HG03521 (cell line): ENCODE measurements around the gene DPP7.
A peak's percentile ranks its signal among the peaks of the same experiment; 100 is the strongest.

ENCODE experiments used
- ATAC-seq: cut with Tn5 transposase; IDR thresholded peaks from one replicate; pipeline ENCODE4 v1.9.1; 2021; ENCODE audit warnings: mild to moderate bottlenecking, moderate library complexity; ENCODE audit not compliant: unreplicated experiment

Gene DPP7

DNA sequence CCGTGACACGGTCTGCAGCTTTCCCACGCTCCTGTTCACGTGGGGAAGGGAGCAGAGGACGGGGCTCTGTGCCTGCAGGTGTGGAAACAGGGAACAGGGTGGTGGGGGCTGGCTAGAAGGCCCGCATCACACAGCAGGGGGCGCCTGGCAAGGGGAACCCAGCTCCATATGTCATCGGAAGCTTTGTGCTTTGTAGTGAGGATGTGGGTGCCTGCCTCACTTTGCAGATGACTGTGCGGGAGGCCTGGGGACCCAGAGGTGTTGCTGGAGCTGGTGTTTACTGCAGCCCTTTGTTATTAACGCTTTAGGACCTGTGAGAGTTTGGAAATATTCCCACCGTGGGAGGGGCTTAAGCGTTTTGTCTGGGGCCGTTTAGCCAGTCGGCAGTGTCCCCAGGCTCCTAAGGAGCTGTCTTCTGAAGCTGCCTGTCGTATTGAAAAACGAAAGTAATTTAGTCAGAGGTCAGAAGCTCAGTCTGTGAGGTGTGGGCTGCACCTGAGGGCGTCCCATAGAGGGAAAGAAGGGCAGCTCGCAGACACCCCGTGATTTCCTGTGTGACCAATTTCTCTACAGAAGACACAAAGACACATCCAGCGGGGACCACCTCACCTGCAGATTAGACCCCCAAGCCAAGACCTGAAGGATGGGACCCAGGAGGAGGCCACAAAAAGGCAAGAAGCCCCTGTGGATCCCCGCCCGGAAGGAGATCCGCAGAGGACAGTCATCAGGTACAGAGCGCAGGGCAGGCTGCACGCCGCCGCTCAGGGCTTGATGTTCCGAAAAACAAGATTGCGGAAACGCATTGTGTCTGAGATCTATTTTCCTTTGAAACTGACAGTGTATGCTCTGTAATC, 18.6 kb downstream of the DPP7 start:
- ATAC-seq, result peak; percentile 70

DNA sequence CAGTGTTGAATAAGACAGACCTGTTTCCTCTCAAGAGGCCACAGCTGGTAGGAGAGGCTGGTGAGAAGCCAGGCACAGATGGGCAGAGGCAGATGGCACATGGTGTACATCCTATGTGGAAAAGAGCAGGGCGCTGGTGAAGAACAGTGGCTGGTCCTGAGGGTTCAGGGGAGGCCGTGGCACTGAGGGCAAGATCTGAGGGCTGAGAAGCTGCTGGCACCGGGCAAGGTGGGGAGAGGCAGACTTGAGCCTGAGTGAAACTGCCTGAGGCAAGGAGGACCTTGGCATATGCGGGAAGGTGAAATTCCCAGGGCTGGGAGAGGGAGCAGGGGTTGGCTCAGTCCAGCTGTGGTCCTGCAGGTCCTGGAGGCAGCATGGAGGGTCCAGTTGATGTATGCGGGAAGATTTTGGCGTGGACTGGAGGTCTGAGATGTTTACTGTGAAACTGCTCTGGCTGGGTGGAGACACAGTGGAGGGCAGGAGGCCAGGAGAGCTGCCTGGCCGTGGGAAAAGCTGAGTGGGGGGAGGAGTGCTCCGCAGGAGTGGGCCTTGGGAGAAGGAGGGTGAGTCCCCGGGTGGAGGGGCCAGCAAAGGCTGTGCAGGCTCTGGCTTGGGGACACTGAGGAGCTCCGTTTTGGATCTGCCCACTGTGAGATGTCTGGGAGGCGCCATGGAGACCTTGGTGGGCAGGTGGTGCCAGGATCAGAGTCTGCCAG, 25.1 kb downstream of the DPP7 start:
- ATAC-seq, result no peak

DNA sequence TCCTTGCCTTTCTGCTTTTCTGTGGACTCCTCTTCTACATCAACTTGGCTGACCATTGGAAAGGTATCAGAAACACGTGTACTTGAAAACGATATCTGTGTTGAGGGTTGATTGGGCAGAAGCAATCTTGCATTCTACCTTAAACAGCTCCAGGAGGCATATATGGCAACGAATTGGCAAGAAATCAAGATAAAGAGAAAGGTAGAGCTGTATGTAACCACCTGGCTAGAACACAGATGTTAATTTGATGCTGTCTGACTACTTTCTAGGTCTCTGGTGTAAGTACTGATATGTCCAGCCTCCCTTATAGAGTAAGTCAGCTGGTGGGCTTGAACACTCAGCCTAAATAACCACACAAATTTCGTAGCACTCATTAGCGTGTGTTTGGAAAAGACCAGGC, 26.4 kb downstream of the DPP7 start:
- ATAC-seq, result no peak

DNA sequence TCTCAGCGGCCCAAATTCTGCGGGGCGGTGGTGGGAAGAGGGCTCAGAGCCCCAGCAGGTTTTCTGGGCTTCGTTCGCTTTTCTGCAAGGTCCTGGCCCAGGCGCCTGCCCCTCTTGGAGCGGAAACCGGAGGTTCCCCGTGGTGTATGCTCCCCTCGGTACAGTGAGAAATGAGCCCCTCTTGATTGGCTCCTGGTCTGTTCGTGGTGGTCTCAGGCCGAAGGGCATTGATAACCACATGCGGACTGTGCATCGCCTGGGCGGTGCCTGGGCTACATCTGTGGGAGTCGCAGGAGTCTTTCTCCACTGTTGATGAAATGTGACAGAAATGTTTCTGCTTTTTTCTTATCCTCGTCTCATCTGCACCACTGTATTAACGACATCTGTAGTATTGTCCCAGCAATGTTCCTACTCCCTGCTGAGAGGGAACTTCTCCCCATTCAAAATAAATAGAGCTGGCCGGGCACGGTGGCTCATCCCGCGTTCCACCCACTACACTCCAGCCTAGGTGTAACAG, 27.1 kb downstream of the DPP7 start:
- ATAC-seq, result no peak

DNA sequence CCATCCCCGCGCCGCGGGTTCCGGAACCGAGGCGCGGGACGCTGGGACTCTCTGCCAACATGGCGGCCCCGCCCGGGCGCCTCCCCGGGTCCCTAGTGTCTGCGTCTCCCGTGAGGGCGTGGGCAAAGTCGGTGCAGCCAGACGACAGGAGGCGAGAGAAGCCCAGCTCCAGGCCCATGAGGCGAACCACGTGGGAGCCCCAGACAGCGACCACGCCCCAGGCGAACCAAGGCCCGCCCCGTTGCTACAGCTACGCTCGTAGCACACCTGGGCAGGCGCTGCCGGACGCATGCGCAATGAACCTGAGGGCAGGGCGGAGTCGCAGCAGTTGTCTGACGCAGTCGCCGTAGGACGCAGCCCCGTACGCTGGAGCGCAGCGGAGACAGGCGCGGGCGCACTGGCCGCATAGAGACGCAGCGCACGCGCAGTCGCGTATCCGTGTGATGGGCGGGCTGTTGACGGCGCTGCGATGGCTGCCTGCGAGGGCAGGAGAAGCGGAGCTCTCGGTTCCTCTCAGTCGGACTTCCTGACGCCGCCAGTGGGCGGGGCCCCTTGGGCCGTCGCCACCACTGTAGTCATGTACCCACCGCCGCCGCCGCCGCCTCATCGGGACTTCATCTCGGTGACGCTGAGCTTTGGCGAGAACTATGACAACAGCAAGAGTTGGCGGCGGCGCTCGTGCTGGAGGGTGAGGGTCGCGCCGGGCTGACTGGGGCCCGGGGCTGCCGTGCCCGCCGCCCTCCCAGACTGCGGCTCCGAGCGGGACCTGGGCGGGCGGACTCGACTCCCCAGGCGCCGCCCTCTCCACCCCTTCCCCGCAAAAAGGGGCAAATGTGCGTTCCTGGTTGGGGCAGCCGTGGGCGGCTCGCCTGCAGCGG, 27.8 kb downstream of the DPP7 start, which contains the start of gene MAN1B1:
MAN1B1 (plus strand) TSS at position 455 of the 878 bp plus-strand sequence; CDS start at position 470, 15 bp downstream.
- ATAC-seq, result peak; percentile 76

DNA sequence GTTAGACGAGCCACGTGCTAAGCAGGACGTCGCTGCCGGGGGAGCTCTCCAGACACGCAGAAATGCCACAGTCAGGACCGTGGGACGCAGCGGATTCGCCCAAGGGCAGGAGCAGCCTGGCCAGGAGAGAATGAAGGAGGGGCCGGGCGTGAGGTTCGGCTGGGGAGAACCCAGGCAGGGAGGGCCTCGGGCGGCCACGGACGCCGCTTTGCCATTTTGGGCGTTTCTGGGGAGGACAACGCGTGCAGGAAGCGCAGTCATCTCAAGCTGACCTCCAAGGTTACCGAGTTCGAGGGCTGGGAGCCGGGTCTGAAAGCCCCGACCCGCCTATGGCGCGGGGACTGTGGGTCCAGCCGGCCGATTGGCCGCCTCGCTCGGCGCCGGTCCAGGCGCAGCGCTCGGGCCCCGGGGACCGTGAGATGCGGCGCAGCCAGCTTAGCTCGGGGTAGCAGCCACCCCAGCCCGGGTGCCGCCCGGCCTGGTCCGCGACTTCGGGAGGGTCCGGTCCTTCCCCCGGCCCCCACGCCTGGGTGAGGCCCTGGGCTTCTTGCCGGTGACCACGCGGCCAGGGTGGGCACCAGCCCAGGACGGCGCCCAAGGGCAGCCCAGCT, 28.5 kb downstream of the DPP7 start:
- no peak for ATAC-seq

DNA sequence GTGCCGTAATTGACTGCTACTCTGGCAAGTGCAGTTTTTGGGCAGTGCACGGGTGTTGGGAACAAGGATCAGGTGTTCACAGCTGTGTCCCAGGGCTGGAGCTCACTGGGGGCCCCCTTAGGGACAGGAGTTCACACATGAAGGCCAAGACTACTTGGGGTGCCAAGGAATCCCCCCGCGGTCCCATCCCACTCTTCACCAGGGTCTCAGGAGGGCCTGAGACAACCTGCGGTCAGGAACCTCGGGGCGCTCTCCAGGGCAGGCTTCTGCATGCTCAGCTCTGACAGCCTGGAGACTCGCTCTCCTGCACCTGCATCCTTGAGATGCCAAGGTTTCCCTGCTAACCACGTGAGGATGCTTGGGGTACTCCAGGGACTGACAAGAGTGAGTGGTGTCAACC, 30.0 kb downstream of the DPP7 start:
- no peak for ATAC-seq

DNA sequence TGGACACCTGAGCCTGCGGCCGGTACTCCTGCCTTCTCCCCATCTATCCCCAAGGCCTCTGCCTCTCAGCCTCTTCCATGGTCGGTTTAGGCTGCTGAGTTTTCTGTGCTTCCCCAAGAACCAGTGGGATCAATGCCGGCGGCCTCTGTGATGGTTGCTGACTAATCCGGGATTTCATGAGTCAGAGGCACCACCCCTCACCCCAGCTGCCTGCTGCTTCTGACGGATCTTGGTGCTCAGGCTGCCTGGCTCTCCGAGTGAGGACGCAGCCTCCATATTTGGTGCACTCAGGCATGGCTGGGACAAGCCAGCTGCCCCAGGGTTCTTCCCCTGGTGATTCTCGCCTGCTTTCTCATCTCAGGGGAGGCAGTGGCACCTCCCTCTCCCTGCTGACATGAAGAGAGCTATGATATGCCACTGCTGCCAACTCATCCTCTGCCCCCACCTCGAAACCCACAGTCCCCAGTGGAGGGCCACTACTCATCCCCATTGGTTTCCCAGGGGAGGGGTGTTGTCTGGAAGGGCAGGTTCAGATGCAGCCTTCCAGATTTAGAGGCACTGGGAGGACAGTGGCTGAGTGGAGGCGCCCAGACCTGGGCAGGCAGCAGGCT, 31.0 kb downstream of the DPP7 start:
- ATAC-seq, result no peak

DNA sequence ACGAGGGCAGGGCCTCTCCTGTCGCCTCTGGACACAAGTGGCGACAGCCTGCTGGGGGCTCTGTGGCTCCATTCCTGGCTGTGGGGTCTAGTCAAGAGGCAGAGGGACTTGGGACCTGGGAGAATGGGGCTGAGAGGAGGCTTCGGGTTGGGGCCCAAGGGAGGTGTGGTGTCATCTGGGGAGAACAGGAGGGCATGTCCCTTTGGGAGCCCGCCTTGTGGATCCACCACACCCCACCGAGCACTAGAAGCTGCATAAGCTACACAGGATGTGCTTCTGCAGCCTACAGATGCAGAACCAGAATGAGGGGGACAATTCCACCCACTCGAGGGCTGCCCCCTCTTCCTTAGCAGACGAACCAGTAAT, 31.6 kb downstream of the DPP7 start:
- no peak for ATAC-seq

DNA sequence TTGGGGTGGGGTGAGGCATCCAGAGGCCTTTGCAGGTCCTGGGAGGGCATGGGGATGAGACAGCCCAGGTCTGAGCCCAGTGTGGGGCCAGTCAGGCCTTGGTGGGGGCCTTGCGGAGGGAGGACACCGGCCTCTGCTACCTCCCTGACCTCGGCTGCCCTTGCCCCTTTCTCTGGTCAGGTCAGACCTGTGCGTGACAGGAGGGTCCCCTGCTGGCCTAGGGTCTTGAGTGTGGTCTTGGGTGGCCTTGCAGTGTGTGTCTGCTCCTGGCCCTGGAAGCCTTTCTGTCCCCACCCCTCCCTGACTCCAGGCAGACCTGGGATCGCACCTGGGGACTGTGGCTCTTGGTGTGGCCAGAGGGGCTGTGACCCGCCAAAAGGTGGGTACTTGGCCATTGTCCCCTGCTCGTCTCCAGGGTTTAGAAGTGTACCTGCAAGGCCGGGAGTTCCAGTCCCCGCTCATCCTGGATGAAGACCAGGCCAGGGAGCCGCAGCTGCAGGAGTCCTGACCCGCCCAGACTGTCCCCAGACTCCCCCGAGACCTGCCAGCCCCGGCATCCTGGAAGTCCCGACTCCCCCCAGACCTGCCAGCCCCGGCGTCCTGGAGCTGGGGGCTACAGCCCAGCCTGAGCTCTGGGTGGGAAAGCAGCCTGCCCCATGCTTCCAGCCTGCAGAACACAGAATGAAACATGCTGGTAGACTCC, 32.2 kb downstream of the DPP7 start:
- no peak for ATAC-seq

DNA sequence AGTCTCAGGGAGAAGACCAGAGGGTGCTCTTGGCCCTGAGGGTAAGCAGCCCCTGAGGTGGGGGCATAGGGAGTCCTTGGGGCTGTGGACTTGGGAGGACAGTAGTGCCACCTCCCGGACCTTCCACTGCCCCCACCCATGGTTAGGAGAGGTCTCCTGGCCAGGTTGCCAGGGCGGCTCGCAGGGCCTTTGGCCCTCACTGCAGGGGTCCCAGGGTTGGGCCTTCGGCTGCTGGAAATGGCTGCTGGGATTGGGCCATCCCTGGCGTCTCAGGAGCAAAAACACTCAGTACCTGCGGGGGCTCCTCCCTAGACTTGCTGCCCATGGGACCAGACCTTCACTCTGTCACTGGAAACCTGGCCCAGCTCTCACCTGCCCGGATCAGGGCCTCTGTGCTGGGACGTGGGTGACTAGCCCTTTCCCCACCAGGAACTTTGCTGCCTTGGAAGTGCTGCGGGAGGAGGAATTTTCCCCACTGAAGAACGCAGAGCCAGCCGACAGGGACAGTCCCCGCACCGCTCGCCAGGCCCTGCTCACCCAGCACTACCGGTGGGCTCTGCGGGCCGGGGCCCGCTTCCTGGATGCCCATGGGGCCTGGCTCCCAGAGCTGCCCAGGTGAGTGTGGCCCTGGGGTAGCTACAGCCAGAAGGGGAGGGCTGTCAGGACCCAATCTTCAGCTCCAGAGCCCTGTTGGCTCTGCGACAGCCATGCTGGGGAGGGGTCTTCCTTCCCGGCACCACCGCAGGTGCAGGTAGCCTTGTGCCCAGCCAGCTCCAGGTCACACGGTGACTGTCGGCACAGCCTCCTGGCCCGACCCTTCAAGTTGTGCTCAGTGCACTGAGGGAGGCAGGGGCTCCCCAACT, 34.0 kb downstream of the DPP7 start:
- no peak for ATAC-seq

DNA sequence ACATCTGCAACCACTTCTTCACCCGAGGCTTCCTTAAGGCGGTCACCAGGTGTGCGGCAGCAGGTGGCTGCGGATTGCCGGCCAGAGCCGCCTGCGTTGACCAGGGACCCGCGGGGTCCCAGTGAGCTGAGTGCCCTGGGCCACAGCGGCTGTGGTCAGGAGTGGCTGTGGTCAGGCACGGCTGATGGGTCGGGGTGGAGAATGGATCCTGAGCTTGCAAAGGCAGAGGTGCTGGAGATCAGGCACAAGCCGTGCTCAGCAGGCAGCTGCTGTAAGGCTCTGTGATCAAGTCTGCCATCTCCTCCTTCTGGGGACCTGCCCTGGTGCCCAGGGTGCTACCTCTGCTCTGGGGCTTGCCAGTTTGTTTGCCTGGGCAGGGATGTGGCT, 35.1 kb downstream of the DPP7 start:
- ATAC-seq, result no peak

DNA sequence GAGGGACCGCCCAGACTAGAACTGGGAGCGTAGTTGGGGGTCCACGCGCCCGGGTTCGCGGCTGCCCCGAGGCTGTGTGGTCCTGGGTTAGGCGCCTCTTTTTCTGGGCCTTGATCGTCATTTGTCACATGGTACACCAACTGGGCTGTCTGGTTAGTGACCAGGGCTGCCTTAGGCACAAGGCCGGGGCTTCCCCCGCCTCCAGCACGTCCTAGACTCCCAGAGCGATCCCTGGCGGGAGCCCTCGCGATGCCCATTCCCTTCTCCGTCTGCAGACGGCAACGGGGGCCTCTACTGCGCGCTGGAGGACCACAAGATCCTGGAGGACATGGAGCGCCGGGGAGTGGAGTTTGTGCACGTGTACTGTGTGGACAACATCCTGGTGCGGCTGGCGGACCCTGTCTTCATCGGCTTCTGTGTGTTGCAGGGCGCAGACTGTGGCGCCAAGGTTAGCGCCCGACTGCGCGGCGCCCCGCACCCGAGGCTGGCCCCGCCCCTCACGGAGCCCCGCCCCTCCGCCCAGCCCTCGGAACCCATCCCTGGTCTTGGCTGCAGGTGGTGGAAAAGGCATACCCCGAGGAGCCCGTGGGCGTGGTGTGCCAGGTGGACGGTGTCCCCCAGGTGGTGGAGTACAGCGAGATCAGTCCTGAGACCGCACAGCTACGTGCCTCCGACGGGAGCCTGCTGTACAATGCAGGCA, 35.7 kb downstream of the DPP7 start:
- ATAC-seq, result no peak

DNA sequence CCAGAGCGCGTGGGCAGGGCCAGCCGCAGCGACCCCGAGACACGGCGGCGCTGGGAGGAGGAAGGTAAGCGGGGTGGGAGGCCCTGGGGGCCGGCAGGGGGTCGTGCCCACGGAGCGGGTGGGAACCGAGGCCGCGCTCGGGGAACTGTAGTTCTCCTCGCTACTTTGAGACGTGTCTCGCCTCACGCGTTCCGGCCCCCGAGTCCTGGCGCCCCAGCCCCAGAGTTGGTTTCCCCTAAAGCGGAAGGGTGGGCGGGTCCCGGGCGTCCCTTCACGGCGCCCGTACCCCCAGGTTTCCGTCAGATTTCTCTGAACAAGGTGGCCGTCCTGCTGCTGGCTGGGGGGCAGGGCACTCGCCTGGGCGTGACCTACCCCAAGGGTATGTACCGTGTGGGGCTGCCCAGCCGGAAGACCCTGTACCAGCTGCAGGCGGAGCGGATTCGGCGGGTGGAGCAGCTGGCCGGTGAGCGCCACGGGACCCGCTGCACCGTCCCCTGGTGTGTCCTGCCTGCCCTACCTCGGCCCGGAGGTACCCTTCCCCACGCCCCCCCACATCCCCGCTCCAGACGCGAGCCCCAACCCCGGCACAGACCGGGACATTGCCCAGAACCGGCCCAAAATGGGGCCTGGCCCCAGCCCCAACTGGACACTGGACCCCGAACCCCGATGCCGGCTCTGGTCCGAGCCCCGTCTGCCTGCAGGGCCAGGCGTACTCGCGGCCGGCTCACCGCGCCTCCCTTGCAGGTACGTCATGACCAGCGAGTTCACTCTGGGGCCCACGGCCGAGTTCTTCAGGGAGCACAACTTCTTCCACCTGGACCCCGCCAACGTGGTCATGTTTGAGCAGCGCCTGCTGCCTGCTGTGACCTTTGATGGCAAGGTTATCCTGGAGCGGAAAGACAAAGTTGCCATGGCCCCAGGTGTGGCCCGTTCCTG, 36.5 kb downstream of the DPP7 start:
- peak; percentile 5 for ATAC-seq

DNA sequence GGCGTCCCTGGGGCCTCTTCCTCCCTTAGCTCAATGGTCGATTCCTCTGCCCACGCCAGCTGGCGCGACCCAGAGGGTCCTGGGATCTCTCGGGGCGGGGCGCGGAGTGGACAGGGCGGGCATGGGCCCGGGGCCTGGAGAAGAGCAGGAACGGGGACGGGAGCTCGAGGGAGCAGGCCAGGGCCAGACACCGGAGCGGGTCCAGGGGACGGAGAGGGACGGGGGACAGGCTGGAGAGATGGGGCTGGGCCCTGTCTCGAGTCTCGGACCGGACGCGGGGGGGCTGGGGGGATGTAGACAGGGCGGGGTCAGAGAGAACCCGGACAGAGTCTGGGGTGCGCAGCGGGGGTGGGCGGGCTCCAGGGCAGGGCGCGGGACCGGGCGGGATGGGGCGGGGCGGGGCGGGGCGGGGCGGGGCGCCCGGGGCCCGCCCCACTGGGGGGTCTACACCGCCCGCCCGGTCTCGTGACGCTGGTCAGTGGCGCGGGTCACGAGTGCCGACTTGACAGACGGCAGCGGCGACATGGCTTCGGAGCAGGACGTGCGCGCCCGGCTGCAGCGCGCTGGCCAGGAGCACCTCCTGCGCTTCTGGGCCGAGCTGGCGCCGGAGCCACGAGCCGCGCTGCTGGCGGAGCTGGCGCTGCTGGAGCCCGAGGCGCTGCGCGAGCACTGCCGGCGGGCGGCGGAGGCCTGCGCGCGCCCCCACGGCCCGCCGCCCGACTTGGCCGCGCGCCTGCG, 37.4 kb downstream of the DPP7 start, which contains the start of gene UAP1L1:
UAP1L1 (plus strand) TSS at position 508 of the 738 bp plus-strand sequence; CDS start at position 524, 16 bp downstream.
- peak; percentile 62 for ATAC-seq

DNA sequence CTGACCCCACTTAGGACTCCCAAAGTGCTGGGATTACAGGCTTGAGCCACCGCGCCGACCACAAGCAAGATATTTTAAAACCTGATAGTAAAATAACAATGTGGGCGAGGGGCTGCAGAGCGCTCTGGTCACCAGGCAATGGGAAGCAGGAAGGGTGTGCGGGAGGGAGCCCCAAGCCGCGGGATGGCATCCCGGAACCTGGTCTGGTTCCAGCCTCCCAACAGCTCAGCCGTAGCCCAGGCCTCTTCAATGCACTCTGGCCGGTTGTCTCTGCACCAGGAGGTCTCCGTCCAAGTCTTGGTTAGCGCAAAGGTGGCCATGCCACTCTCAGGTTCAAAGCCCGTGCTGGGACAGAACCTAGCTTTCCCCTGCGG, 37.9 kb downstream of the DPP7 start:
- ATAC-seq, result no peak
